HG02610 (cell line): ENCODE data around the gene AUTS2.

Experiments used
- ATAC-seq: cut with Tn5 transposase; IDR thresholded peaks from one replicate; pipeline ENCODE4 v1.9.1; 2021; ENCODE audit warnings: mild to moderate bottlenecking, moderate library complexity; ENCODE audit not compliant: unreplicated experiment

AUTS2 gene

DNA sequence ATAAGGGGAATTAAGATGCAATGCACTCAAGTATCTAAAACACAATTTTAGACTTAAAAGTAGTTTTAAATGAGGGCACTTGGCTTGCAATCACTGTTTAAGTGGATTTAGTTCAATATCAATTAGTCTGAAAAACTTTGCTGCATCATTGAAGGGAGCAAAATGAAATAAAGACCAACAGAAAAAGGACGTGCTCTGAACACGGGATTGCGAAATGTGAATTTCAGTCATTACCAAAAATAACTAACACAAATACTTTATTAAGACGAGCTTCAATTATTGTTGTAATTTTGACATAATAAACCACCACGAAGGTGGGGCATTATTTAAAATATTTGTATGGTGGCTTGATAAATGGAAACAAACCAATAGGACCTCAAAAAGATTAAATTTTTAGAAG lies 1171.9 kb downstream of the AUTS2 start:
- no peak for ATAC-seq

DNA sequence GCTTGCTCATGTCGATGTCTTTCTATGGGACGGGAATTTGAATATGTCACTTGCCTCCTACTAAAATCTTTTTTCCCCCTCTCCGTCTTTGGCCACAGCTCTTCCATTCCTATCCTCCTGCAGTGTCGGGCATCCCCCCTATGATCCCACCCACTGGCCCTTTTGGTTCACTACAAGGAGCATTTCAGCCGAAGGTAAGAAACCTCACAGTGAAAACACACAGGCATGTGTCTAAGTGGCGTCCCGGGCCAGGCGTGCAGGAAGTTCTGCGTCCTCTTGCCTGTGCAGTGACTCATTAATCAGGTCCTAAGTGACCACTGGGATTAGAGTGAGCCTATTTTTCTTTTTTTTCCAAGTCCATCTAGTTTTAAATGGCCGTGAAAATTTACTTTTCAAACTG lies 1173.2 kb downstream of the AUTS2 start:
- ATAC-seq: no peak

- no peak for ATAC-seq
These were observed 1174.6 kb downstream of the AUTS2 start for GRCh38 chr7:70772891-70773290.

GRCh38 chr7:70773406-70773805 lies 1175.1 kb downstream of the AUTS2 start:
- ATAC-seq: no peak

DNA sequence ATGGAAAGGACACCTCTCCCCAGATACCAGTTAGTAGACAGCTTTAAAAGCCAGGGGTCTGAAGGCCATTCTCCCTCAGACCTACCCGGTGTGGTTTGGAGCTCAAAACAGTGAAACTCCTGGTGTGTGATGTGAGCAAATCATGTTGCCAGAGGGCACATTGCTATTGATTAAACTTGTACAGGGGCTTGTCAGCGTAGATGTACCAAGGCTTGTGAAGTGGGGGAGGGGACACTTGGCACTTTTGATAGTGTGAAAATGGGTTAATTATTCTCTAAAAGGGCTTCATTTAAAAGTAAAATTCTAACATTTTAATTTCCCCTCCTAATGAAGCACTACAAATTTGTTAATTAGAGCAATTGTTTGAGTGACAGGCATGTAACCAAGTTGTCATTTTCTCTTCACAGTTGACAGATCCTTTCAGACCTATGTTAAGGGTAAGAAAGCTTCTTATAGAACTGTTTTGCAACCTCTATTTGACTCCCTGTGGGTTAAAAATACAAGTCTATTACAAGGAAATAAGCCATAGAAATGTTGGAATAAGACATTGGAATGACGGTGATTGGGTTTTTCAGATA lies 1176.8 kb downstream of the AUTS2 start:
- ATAC-seq: no peak

GRCh38 chr7:70775570-70776156 lies 1177.4 kb downstream of the AUTS2 start:
- ATAC-seq: no peak

DNA sequence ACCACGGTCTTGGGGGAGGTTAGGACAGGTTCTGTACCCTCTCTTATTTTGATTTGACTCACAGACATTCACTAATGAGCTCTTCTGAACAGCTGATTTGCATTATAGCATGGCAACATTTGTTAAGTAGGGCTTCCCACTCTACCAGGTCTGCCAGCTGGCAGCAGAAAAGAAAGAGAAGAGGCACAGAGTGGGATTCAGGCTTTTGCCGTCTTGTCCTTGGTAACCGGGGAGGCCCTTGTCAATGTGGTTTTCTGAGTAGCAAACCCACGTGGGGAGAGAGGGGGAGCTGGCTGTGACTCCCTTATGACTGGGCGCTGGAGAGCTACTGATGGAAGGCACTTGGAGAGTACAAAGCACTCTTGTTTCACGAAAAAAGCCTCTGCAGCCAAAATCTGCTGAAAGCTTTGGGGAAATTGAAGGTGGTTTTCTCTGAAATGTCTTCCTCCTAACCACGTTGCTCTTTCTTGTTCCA lies 1178.4 kb downstream of the AUTS2 start:
- ATAC-seq: peak; percentile 54

GRCh38 chr7:70777251-70777650 lies 1179.0 kb downstream of the AUTS2 start:
- ATAC-seq: no peak

DNA sequence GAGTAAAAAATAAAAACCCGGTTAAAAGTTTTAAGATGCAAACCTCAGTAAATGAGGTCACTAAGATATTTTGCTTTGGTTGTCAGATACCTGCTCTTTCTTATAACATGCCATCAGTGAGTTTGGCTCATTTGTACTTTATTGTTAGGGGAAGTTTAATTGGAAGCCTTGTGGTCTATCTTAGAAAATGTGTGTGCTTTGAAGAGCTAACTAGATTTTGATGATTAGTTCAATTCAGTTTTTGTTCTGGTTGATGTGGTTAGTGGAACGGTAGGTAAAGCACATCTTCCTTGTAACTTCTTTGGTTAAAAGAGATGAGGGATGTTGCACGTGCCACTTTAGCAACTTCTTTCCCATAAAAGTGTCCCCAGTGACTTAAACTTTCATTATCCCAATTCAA lies 1180.3 kb downstream of the AUTS2 start:
- ATAC-seq: no peak

GRCh38 chr7:70779321-70779720 lies 1181.0 kb downstream of the AUTS2 start:
- no peak for ATAC-seq

GRCh38 chr7:70781922-70782311 lies 1183.6 kb downstream of the AUTS2 start:
- ATAC-seq: no peak

- ATAC-seq: no peak
These were observed 1184.5 kb downstream of the AUTS2 start for GRCh38 chr7:70782796-70783195.

GRCh38 chr7:70785427-70785826 lies 1187.2 kb downstream of the AUTS2 start:
- no peak for ATAC-seq

DNA sequence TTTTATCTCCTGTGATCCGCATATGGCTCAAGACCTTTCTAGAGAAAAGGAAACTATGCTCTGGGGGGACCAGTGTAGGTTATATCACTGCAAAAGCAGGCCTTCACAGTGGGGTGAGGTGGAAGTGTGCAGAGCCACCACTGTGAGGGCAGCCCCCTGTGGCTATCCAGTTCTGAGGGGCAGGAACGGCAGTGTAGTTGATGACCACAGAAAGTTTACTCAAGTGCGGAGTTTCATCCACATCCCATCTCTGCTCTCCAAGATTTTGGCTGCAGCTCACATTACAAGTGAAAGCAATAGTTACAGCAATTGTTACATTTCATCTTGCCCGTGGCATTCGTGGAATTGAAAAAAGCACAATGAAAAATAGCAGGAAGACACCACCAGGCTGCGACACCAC lies 1187.8 kb downstream of the AUTS2 start:
- no peak for ATAC-seq

- no peak for ATAC-seq
These were observed 1189.0 kb downstream of the AUTS2 start for GRCh38 chr7:70787286-70787685.

DNA sequence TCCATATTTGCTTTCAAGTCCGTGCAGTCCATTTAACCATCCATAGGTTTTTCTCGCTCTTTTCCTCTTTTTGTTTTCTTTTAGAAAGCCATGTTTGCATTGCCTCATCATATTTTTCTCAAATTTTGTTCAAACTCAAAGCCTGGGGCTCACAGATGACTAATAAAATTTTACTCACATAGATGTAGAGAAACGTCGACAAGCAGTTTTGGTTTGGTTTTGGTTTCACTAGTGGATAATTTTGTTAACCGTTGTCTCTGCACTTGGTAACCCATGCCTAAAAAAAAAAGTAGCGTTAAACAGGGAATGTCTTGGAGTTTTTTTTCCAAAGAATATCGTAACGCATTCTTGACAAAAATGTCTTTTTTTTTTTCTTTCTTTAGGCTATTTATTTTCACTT lies 1189.5 kb downstream of the AUTS2 start:
- no peak for ATAC-seq

- no peak for ATAC-seq
These were observed 1190.0 kb downstream of the AUTS2 start for GRCh38 chr7:70788276-70788675.

DNA sequence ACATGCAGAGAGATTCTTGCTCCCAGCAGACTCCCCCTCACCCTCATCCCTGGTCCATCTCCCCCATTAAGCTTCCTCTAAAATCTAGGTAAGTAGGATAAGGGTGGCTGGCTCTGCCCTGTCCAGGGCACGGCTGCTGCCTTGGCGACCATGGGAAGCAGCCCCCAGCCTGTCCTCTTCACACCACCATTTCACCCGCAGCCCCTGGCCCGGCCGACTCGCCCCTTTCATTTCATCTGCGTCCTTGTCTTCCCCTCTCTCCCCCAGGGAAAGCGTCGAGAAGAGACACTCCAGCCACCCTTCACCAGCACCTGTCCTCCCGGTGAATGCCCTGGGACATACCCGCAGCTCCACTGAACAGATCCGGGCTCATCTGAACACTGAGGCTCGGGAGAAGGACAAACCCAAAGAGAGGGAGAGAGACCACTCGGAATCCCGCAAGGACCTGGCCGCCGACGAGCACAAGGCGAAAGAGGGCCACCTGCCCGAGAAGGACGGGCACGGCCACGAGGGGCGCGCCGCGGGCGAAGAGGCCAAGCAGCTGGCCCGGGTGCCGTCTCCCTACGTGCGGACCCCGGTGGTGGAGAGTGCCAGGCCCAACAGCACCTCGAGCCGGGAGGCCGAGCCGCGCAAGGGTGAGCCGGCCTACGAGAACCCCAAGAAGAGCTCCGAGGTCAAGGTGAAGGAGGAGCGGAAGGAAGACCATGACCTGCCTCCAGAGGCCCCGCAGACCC lies 1191.4 kb downstream of the AUTS2 start:
- no peak for ATAC-seq

- no peak for ATAC-seq
These were observed 1192.2 kb downstream of the AUTS2 start for GRCh38 chr7:70790215-70791073.

GRCh38 chr7:70791341-70791740 lies 1193.1 kb downstream of the AUTS2 start:
- ATAC-seq: no peak

DNA sequence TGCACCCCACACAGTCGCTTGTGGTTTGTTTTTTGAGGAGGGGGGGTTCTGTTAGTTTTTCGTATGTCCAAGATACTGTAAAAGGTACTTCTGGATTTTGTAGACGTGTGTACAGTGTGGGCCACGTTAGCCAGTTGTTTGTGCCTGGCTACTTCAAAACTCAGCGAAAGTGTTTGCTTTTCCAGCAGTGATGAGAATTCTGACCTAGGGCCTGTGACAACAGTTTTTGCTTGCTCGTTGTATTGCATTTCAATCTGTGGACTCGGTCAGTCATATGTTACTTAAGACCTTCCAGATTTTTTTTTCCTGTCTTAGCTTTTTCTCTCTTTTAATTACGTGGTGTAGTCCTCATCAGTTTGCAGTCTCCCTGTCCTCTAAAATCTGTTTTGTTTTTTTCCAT lies 1194.8 kb downstream of the AUTS2 start:
- ATAC-seq: no peak
